ENCODE measurements around the gene PKIB. TPM values are rescaled to one million over a fixed set of nuclear protein-coding genes. Genes with fewer than 3 reads are reported as not detected.
A peak's percentile ranks its signal among the peaks of the same experiment; 100 is the strongest.

Gene PKIB
- total RNA-seq, 1 experiment from 2014 or later: 6.1 TPM

DNA sequence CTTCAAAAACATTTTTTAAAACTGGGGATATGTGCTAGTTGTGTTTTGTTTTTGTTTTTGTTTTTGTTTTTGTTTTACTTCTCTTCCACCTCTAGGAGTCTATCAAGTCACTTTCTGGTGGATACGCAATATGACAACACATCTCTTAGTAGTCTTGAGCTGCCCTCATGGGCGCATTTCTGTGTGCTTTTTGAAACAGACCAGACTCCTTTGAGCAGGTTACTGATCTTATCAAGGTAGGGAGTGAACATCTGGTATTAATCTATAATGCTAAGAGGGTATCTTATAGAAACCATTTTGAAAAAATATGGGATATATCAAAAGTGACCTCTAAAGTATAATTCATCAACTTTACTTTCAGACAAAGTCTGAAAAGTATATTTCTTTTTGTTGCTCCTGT is 56.2 kb downstream of the PKIB start:
- DNase-seq (ENCODE audit: low spot score): no peak

DNA sequence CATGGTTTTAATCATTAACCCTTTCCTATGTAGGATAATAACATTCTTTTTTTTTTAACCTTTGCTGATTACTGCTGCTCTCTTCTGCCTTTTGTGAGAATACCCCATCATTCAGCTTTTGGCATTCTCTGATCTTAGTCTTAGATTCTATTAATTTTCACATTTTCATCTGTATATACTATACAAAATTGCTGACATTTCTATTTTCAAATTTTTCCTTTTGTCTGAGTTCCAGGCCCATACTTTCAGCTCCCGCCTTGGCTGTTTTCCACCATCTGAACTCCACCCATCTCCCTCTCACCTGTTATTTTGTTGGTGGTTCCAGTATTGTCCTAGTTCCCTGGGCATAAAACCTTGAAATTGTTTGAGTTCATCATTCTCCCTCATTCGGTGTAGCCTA is 59.2 kb downstream of the PKIB start:
- DNase-seq (ENCODE audit: low spot score): no peak

DNA sequence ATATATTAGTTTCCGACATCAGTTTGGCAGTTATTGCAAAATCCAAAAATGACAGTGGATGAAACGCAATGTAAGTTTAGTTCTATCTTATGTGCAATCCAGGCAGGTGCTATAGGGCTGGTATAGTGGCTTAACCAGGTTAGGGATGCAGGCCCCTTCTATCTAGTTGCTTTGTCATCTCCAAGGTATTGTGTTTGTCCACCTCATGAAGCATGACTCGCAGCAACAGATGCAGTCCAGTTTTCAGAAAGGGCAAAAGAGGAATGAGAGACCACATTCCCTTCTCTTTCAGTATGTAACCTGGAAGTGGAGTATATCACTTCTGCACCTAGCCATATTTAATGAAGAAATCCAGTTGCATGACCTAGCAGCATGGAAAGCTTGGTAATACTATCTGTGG is 59.7 kb downstream of the PKIB start:
- no peak for DNase-seq (ENCODE audit: low spot score)

- DNase-seq (ENCODE audit: low spot score): peak; percentile 26
Observed at GRCh38 chr6:122671251-122671650, 61.0 kb downstream of the PKIB start.

GRCh38 chr6:122673343-122673961 is 63.2 kb downstream of the PKIB start:
- DNase-seq (ENCODE audit: low spot score): no peak

- peak; percentile 16 for DNase-seq (ENCODE audit: low spot score)
Observed at GRCh38 chr6:122676146-122676545, 65.9 kb downstream of the PKIB start.

DNA sequence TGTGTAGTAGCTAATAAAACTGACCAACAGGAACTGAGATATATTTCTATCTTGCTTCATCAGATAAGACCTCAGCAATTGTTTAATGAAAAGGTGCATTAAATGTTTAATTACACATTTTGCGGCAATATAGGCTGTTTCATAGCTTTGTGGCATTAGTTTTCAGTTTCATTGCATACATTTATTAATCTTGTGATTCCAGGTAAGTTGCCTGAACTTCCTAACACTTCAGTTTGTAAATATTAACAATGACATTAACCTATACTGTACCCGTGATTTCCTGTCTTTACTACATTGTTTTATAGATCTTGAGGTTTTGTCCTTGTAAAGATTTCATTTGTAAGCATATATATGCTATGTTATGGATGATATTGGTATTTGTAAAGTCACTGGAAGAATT is 66.5 kb downstream of the PKIB start:
- DNase-seq (ENCODE audit: low spot score): peak; percentile 32

DNA sequence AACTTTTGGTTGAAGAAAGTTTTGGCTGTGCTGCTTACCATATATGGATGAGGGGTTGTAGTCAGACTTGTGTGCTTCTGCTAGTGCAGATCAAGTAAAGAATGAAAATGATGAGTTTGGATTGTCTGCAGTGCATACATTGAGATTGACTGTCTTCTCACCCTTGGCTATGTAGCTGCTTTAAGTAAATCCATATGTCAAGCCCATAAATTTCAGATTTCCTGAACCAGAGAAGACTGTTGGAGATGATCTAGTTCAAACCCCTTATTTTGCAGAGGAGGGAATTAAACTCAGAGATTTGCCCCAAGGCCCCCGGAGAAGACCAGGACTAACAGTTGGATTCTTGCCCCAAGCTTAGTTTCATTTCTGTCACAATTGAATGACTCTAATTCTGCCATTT is 67.2 kb downstream of the PKIB start:
- no peak for DNase-seq (ENCODE audit: low spot score)

DNA sequence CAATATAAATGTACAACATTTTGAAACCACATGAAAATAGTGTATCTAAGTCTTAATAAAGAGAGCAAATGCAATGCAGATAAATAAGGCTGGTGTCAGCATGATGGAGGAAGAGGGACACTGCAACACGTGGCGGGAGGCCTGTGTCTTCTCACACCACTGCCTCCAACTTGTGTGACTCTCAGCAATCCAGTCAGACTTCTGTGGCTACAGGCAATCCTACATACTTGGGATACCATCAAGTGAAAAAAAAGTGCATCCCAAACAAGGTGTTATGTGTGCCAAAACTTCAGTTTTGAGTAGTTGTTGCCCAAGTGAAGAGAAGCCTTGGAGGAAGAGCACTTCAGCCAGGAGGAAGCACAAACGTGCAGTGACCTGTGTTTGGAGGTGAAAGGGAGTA is 68.6 kb downstream of the PKIB start:
- no peak for DNase-seq (ENCODE audit: low spot score)

GRCh38 chr6:122681705-122682104 is 71.5 kb downstream of the PKIB start:
- DNase-seq (ENCODE audit: low spot score): peak; percentile 16

- no peak for DNase-seq (ENCODE audit: low spot score)
Observed at GRCh38 chr6:122683989-122684651, 73.9 kb downstream of the PKIB start.

DNA sequence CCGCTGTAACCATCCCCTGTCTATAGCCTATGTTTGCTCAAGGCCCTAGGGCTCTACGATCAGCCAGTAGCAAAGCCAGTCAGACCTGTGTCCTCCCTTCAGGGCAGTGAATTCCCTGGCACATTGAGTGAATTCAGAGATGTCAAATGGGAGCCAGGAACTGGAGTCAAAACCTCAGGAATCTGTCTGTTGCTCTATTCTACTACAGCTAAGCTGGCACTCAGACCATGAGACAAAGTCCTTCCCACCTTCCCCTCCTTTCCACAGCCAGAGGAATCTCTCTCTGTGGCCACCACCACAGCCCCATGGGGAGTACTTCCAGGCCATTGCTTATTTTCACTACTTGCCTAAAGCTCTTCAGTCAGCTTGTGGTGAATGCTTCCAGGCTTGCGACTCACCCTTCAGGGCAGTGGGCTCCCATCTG is 82.0 kb downstream of the PKIB start:
- DNase-seq (ENCODE audit: low spot score): no peak

DNA sequence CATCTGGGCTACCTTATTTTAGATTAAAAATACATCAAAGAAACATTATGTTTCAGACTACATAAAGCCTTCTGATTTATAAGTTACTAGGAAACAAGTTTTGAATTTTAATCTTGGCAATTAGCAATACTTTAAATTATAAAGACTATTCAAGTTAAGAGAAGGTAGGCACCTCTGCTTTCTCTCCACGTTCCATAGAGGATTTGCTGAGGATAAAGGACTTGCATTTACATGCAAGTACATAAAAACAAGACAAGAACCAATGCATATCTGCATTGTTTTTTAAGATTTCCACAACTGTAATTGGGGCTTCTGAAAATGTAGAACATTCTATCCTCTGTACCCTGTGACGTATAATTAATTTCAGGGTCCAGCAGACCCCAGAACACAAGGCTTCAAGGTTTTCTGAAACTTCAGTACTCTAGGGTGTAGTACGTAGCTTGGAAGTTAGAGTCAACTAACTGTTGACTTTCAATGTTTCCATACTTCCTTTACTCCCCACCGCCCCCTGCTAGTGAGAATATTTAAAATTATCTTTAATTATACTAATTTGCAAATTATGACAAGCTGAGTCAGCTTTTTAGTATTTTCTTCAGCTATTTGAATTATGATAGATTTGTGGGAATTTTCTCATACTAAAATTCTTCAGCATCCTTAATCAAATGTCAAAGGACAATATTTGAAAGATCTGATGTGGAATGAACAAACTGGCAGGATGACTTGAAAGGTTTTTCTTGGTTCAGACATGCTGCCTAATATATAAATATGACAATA is 82.8 kb downstream of the PKIB start:
- DNase-seq (ENCODE audit: low spot score): no peak

GRCh38 chr6:122694075-122694474 is 83.9 kb downstream of the PKIB start:
- no peak for DNase-seq (ENCODE audit: low spot score)

DNA sequence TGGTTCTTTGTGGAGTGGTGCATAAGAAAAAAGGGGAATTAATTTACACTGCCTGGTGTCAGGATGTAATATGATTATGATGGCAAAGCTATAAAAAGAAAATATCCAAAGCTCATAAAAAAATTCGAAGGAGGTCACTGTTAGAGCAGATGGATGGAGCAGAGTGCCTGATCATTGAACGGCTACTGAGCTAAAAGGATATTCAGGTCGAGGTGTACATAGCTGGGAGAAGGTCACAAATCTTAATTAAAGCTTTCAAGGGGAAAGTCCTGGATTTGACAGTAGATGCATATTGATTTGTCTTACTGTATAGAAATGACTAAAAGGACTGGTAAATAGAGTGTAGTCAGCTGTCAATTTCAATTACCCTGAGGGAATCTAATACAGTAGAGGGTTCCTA is 84.4 kb downstream of the PKIB start:
- no peak for DNase-seq (ENCODE audit: low spot score)

GRCh38 chr6:122695188-122695587 is 85.0 kb downstream of the PKIB start:
- no peak for DNase-seq (ENCODE audit: low spot score)

DNA sequence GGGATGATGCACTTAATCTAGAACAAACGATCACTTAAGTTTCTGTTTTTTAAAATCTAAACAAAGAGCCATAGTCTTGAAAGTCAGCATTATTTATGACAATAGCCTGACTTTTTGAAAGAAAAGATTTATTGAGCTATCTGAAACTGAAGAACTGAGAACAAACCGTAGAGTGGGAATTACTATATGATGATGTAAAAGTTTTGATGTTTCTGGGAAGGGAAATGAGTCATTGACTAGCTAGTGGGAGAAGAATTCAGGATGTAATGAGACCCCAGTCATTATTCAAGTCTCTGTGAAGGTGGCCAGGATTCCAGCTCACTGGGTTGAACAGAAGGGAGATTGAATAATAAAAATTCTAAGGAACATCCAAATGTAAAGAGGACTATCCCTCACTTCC is 85.9 kb downstream of the PKIB start:
- no peak for DNase-seq (ENCODE audit: low spot score)

DNA sequence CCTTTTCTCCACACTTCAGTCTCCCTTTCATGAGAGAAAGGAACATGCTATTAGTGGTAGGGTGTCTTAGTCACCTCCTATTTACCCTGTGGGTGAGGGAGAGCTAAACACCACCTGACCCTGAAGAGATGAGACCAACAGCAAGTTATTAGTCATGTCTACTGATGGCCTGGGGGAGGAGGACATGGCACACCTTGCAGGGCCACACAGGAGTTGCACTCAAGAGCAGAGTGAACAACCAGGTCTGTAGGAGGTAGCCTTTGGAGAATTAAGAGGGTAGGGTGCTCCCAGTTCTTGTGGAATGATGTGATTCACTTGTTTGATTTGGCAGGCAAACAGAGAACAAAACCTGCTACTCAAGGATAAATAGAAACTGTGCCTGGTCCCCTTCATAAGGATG is 86.6 kb downstream of the PKIB start:
- peak; percentile 15 for DNase-seq (ENCODE audit: low spot score)

GRCh38 chr6:122697458-122697857 is 87.3 kb downstream of the PKIB start:
- no peak for DNase-seq (ENCODE audit: low spot score)

DNA sequence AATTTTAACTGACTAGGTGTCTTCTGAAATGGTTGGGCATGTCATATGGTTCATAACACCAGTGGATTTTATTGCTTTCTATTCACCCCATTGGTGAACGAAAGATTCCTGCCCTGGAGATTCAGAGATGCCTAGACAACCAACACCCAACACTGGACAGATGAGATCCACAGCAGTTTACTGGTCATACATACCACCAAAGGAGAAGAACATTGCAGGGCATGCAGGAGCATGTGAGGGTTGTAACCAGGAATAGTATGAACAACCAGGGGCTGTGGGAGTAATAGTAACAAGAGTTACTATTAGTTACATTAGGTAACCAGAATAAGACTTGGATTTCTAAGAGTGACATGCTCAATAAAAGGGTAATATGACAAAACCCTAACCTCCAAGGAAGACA is 91.5 kb downstream of the PKIB start:
- no peak for DNase-seq (ENCODE audit: low spot score)

DNA sequence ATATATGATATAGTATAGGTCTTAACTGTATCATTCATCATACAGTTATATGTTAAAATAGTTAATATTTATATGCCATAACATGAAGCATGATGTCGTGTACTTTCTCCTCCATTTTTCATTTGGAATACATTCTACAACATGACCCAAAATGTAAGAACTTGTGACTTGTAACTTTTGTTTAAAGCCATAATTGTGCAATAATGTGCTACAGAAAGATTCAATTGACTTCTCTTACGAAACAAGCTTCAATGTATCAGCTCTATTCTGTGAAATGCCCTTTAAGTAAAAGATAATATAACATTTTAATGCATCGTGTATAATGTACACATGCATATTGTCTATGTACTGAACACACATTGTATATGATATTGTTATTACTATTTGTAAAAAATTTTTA is 92.6 kb downstream of the PKIB start:
- DNase-seq (ENCODE audit: low spot score): no peak

GRCh38 chr6:122704066-122704465 is 93.9 kb downstream of the PKIB start:
- no peak for DNase-seq (ENCODE audit: low spot score)

DNA sequence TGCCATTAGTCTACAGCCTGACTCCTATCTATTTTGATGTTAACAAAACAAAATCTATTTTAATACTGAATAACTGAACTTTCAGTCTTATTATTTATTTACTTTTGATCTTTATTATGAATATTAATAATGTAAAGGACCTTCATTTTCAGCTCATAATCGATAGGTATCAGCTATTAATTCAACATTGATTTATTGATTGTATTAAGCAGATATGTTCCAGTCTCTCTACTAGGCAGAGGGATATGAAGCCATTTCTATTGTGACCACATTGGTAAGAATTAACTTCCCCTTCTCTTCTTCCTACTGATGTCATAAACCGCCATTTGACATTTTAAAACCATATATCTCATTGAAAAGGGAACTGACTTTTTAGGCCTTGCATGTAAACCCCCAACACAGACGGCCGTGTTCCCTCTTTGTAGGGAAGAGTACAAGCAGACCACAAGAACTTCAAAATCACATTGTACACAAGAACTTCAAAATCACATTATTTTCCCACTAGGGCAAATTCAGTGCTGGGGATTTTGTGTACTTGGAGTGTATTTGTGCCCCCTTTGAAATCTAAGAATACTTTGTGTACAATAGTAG is 99.8 kb downstream of the PKIB start:
- DNase-seq (ENCODE audit: low spot score): no peak
